ENCODE data around the gene SHROOM1.

DNA sequence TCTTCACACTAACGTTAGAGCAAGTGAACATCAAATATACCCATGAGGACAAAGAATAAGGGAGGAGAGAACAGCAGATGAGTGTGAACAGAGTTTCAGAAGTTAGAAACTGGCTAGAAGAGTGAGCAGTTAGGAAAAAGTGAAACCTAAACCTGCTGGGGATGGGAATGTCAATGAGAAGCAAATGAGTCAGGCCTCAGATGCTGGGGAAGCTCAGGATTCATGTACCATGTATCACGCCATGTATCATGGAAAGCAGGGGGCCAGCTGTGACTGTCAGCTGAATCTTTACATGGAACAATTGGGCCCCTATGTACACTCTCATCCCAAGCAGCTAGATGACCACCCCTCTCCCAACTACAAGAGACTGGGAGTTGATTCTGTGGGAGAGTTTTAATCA lies 19.6 kb upstream of the SHROOM1 start:
- TF ChIP-seq CTCF (IDR thresholded peaks at IDR 0.05 in 8 of 11, conservative IDR thresholded peaks at IDR 0.05 in 3 of 11) (no peak), POLR2A (IDR thresholded peaks at IDR 0.05) (no peak), POLR2AphosphoS5 (IDR thresholded peaks at IDR 0.05) (no peak)
